Measurements from ENCODE around the gene RNU7-1. TPM values are rescaled to one million over a fixed set of nuclear protein-coding genes. Genes with fewer than 3 reads are reported as not detected.

The RNU7-1 gene
- total RNA-seq, 1 experiment from 2014 or later, result not detected

DNA sequence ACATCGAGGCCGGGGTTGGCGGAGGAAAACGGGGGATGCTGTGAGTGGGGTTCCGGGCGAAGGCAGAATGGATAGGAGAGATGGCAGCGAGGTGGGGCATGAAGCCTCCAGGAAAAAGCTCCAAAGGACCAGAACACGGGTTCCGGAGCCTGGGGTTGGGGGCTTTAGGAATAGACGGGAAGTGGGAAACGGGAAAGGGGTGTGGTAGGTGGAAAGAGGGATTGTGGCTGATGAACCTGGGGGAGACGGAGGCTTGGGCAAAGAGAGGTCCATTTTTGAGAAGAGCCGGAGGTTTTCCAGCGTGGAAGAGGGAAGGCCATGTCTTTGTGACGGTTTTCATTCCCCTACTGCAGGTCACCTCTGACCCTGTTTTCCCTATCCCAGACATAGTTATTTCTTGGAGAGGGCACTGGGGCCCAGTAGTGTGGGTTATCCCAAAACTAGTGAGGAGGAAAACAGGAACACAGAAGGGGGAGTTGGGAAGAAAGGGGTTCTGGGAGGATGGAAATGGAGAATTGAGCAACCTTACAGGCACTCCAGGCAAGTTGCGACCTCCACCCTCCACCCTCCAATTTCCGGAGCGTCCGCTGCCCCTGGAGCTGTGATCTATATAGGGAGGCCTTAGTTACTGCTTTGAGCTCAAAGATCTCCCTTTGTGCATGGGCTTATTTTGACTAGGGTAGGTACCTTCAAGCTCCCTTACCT, 14.8 kb upstream of the RNU7-1 start:
- no peak for DNase-seq
- H3K27me3 ChIP-seq, result no peaks in the 10 kb centered on the region
- peaks cover 47% of the 10 kb centered on the region for H3K36me3 ChIP-seq
- peak overlapping the region; percentile 84 for H3K4me3 ChIP-seq
- H3K9me3 ChIP-seq, result no peaks in the 10 kb centered on the region

DNA sequence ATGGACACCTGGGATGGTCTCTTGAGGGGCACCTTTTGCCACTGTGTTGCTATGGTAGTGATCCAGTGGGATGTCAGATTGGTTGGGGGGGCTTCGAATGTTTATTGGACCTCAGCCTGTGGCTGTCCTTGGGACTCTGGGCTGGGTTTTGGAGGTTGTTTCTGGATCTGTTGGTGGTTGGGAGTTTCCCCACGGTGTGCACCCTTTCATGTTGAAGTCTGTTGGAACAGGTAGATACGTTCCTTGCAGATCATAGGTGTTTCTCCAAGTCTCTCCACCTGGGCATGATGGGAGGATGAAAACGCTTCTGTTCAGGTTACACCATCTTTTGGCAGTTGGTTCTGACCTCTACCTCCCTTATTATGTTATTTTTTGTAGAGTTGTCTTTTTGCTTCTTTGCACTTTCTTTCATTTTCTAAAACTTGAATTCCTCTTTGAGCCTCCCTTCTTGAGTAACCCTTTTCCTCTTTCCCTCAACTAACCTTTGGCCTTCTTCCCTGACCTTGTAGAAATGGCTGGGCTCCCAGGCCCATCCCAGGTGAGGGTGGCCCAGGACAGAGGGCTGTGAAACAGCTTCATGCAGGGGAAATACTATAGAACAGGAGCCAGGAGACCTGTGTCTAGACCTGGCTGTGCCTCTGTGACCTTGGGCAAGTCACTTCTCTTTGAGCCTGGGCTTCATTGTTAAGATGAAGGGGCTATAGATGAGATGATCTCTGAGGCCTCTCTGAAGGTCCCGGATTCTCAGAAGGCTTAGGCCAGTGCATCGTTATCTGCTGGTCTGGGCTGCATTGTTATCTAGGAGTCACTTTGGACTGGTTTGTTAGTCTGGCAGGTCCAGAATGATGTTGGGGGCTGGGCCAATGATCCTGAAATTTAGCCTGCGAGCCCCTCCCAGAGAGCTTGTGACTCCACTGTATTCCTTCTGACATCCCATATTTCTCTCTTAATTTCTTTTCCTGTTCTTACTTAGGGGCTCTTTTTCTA, 13.9 kb upstream of the RNU7-1 start:
- H3K36me3 ChIP-seq, result peaks cover 52% of the 10 kb centered on the region
- H3K4me3 ChIP-seq, result peak overlapping the region; percentile 84
- no peak for DNase-seq
- H3K9me3 ChIP-seq, result no peaks in the 10 kb centered on the region
- H3K27me3 ChIP-seq, result no peaks in the 10 kb centered on the region

DNA sequence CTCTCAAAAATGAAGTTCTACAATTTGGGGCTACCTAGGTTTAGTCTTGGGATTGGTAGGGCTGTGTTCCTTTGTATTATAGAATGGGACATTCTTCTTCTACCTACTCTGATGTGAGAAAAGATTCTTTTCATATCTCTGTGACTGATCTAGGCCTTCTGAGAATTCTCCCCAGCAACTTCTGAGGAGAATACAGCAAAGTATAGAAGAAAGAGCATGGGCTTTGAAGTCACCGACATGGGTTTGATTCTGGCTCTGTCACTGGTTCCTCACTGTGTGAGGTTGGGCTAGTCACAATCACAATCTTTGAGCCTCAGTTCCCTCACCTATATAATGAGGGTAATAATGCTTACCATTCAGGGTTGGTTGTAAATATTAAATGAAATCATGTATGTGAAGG, 10.8 kb upstream of the RNU7-1 start:
- H3K4me3 ChIP-seq, result no peak overlapping the region
- no peak for DNase-seq
- no peaks in the 10 kb centered on the region for H3K9me3 ChIP-seq
- H3K27me3 ChIP-seq, result no peaks in the 10 kb centered on the region
- peaks cover 75% of the 10 kb centered on the region for H3K36me3 ChIP-seq

DNA sequence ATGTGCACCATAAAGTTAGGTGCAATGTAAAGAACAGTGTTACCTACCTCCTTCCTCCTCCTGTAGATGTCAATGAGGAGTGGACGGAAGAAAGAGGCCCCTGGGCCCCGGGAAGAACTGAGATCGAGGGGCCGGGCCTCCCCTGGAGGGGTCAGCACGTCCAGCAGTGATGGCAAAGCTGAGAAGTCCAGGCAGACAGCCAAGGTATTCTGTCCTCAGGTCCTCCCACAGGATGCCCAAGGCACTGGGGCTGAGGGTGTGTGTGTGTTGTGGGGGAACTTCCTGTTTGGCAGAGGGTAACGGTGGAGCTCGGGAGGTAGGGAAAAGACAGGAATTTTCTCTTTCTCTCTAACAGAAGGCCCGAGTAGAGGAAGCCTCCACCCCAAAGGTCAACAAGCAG, 9.5 kb upstream of the RNU7-1 start:
- peaks cover 79% of the 10 kb centered on the region for H3K36me3 ChIP-seq
- no peaks in the 10 kb centered on the region for H3K27me3 ChIP-seq
- no peak for DNase-seq
- H3K4me3 ChIP-seq, result no peak overlapping the region
- no peaks in the 10 kb centered on the region for H3K9me3 ChIP-seq

DNA sequence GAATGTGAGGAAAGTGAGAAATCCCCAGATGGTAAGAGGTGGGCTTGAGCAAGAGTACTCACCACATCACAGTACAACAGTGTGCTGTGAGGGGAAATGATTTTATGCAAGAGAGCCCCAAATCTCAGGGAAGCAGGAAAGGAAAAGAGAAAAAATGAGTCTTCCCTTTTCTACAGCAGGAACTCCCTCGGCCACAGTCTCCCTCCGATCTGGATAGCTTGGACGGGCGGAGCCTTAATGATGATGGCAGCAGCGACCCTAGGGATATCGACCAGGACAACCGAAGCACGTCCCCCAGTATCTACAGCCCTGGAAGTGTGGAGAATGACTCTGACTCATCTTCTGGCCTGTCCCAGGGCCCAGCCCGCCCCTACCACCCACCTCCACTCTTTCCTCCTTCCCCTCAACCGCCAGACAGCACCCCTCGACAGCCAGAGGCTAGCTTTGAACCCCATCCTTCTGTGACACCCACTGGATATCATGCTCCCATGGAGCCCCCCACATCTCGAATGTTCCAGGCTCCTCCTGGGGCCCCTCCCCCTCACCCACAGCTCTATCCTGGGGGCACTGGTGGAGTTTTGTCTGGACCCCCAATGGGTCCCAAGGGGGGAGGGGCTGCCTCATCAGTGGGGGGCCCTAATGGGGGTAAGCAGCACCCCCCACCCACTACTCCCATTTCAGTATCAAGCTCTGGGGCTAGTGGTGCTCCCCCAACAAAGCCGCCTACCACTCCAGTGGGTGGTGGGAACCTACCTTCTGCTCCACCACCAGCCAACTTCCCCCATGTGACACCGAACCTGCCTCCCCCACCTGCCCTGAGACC, 8.0 kb upstream of the RNU7-1 start:
- H3K4me3 ChIP-seq, result no peak overlapping the region
- no peaks in the 10 kb centered on the region for H3K27me3 ChIP-seq
- H3K9me3 ChIP-seq, result no peaks in the 10 kb centered on the region
- peaks cover 79% of the 10 kb centered on the region for H3K36me3 ChIP-seq
- no peak for DNase-seq

DNA sequence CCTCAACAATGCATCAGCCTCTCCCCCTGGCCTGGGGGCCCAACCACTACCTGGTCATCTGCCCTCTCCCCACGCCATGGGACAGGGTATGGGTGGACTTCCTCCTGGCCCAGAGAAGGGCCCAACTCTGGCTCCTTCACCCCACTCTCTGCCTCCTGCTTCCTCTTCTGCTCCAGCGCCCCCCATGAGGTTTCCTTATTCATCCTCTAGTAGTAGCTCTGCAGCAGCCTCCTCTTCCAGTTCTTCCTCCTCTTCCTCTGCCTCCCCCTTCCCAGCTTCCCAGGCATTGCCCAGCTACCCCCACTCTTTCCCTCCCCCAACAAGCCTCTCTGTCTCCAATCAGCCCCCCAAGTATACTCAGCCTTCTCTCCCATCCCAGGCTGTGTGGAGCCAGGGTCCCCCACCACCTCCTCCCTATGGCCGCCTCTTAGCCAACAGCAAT, 7.4 kb upstream of the RNU7-1 start:
- Histone ChIP-seq H3K27me3 (no peaks in the 10 kb centered on the region), H3K4me3 (no peak overlapping the region), H3K36me3 (peaks cover 80% of the 10 kb centered on the region), H3K9me3 (no peaks in the 10 kb centered on the region)
- DNase-seq, result no peak

DNA sequence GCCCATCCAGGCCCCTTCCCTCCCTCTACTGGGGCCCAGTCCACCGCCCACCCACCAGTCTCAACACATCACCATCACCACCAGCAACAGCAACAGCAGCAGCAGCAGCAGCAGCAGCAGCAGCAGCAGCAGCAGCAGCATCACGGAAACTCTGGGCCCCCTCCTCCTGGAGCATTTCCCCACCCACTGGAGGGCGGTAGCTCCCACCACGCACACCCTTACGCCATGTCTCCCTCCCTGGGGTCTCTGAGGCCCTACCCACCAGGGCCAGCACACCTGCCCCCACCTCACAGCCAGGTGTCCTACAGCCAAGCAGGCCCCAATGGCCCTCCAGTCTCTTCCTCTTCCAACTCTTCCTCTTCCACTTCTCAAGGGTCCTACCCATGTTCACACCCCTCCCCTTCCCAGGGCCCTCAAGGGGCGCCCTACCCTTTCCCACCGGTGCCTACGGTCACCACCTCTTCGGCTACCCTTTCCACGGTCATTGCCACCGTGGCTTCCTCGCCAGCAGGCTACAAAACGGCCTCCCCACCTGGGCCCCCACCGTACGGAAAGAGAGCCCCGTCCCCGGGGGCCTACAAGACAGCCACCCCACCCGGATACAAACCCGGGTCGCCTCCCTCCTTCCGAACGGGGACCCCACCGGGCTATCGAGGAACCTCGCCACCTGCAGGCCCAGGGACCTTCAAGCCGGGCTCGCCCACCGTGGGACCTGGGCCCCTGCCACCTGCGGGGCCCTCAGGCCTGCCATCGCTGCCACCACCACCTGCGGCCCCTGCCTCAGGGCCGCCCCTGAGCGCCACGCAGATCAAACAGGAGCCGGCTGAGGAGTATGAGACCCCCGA, 6.8 kb upstream of the RNU7-1 start:
- Histone ChIP-seq H3K36me3 (peaks cover 86% of the 10 kb centered on the region), H3K27me3 (no peaks in the 10 kb centered on the region), H3K9me3 (no peaks in the 10 kb centered on the region), H3K4me3 (peak overlapping the region; percentile 52)
- DNase-seq, result no peak

DNA sequence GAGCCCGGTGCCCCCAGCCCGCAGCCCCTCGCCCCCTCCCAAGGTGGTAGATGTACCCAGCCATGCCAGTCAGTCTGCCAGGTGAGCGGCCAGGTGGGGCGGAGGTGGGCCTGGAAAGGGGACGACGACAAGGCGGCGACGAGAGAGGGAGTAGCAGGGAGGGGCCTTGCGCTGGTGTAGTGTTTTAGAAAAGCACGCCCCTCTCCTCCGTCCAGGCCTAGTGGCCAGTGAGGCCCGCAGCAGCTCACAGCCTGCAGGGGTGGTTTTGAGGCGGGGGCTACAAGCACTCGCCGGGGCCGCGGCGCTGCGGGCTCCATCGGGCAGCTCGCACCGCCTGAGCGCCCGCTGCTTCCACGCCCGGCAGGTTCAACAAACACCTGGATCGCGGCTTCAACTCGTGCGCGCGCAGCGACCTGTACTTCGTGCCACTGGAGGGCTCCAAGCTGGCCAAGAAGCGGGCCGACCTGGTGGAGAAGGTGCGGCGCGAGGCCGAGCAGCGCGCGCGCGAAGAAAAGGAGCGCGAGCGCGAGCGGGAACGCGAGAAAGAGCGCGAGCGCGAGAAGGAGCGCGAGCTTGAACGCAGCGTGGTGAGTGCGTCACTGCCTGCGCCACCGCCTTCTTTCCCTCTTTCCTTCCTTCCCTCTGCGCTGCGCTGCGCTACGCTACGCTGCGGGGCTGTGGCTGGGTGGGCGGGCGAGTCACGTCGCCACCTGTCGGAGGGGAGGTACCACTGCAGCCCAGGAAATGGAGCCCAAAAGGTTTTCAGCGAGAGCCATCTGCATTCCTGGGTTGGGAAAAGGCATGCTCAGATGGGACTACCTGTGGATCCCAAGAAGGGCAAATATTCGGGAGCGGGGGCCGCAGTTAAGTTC, 5.9 kb upstream of the RNU7-1 start:
- DNase-seq, result peak; percentile 89
- H3K9me3 ChIP-seq, result no peaks in the 10 kb centered on the region
- peak overlapping the region; percentile 52 for H3K4me3 ChIP-seq
- H3K27me3 ChIP-seq, result no peaks in the 10 kb centered on the region
- H3K36me3 ChIP-seq, result peaks cover 84% of the 10 kb centered on the region

DNA sequence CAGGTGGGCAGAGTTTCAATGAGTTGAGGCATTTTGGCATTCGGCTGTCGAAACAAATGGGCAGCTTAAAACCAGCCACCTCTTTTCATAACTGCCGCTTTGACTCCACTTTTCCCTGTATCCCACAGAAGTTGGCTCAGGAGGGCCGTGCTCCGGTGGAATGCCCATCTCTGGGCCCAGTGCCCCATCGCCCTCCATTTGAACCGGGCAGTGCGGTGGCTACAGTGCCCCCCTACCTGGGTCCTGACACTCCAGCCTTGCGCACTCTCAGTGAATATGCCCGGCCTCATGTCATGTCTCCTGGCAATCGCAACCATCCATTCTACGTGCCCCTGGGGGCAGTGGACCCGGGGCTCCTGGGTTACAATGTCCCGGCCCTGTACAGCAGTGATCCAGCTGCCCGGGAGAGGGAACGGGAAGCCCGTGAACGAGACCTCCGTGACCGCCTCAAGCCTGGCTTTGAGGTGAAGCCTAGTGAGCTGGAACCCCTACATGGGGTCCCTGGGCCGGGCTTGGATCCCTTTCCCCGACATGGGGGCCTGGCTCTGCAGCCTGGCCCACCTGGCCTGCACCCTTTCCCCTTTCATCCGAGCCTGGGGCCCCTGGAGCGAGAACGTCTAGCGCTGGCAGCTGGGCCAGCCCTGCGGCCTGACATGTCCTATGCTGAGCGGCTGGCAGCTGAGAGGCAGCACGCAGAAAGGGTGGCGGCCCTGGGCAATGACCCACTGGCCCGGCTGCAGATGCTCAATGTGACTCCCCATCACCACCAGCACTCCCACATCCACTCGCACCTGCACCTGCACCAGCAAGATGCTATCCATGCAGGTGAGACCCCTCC, 5.0 kb upstream of the RNU7-1 start:
- Histone ChIP-seq H3K36me3 (peaks cover 76% of the 10 kb centered on the region), H3K4me3 (peak overlapping the region; percentile 52)
- no peak for DNase-seq

DNA sequence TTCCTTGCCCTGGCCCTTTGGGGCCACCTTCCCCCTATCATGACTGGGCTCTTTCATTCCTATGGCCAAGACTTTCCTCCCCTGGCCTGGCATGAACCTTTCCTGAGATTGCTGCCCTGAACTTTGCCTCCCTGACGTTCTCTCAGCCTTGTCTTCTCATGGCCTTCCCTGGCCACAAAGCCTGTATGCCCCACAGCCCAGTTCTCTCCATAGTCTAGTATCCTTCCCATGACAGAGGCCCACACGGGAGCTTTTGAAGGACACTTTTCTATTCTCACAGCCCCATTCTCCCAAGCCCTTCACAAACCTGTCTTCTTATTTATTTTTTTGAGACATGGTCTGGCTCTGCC, 4.5 kb upstream of the RNU7-1 start:
- Histone ChIP-seq H3K27me3 (no peaks in the 10 kb centered on the region), H3K36me3 (peaks cover 70% of the 10 kb centered on the region), H3K4me3 (no peak overlapping the region), H3K9me3 (no peaks in the 10 kb centered on the region)
- DNase-seq, result no peak

More for the DNA sequence above, 5.0 kb upstream of the RNU7-1 start:
- Histone ChIP-seq H3K9me3 (no peaks in the 10 kb centered on the region), H3K27me3 (no peaks in the 10 kb centered on the region)

DNA sequence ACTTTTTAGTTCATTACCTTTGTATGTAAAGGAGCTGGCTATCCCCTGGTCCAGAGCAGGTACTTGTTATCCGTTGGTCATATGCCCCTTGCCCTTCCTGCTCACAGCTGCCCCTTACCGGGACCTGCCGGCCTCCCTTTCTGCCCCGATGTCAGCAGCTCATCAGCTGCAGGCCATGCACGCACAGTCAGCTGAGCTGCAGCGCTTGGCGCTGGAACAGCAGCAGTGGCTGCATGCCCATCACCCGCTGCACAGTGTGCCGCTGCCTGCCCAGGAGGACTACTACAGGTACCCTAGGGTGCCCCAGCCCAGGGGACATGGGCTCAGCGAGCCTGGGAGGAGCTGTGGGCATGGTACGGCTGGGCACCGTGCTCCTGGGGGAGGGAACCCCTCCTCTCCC, 2.3 kb upstream of the RNU7-1 start:
- no peak for DNase-seq
- H3K27me3 ChIP-seq, result no peaks in the 10 kb centered on the region
- H3K36me3 ChIP-seq, result peaks cover 54% of the 10 kb centered on the region
- no peak overlapping the region for H3K4me3 ChIP-seq
- H3K9me3 ChIP-seq, result no peaks in the 10 kb centered on the region

DNA sequence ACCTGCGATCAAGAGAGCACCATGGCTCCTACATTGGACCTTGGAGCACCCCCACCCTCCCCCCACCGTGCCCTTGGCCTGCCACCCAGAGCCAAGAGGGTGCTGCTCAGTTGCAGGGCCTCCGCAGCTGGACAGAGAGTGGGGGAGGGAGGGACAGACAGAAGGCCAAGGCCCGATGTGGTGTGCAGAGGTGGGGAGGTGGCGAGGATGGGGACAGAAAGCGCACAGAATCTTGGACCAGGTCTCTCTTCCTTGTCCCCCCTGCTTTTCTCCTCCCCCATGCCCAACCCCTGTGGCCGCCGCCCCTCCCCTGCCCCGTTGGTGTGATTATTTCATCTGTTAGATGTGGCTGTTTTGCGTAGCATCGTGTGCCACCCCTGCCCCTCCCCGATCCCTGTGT, 1.8 kb upstream of the RNU7-1 start:
- H3K9me3 ChIP-seq, result no peaks in the 10 kb centered on the region
- H3K4me3 ChIP-seq, result no peak overlapping the region
- DNase-seq, result no peak
- H3K27me3 ChIP-seq, result no peaks in the 10 kb centered on the region
- peaks cover 49% of the 10 kb centered on the region for H3K36me3 ChIP-seq

DNA sequence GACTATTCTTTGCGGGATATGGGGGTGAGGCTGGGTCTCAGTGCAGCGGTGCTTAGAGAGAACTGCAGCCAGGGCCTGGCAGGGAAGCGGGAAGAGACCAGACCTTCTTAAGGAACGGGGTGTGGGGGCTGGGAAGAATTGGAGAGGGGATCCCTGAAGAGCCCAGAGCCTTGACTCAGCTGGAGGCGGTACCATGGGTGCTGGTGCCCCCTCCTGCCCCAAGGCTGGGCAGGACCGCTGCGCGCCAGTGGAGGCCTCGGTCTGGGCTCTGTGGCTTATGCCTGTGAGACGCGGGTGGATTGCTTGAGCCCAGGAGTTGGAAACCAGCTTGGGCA, 1.3 kb upstream of the RNU7-1 start:
- H3K27me3 ChIP-seq, result no peaks in the 10 kb centered on the region
- no peak overlapping the region for H3K4me3 ChIP-seq
- H3K36me3 ChIP-seq, result peaks cover 45% of the 10 kb centered on the region
- peak; percentile 36 for DNase-seq
- H3K9me3 ChIP-seq, result no peaks in the 10 kb centered on the region

DNA sequence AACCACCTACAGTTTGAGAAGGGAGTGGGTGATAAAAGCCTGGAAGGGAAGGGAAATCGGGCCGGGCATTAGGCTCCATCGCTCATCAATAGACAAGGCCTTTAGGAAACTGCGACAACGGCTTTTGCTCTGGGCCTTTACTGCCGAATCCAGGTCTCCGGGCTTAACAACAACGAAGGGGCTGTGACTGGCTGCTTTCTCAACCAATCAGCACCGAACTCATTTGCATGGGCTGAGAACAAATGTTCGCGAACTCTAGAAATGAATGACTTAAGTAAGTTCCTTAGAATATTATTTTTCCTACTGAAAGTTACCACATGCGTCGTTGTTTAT, 261 bp upstream of the RNU7-1 start:
- peak overlapping the region; percentile 65 for H3K4me3 ChIP-seq
- peaks cover 40% of the 10 kb centered on the region for H3K36me3 ChIP-seq
- H3K9me3 ChIP-seq, result no peaks in the 10 kb centered on the region
- H3K27me3 ChIP-seq, result no peaks in the 10 kb centered on the region
- DNase-seq, result peak; percentile 85

All from MG63 (cell line).